Stimulated activated CD8-positive, alpha-beta memory T cell treated with anti-CD3 and anti-CD28 coated beads, Interleukin-12 subunit alpha, Interleukin-12 subunit beta, amount 100 ng/mL, for 4 hours (primary cell): ENCODE results near the gene C5.

Source experiments
- DNase-seq: peaks from one replicate; pipeline ENCODE4 v3.0.0-alpha.2; 2020; ENCODE audit warnings: low read depth

C5 gene

GRCh38 chr9:120909904-120910303 lies 140.2 kb downstream of the C5 start:
- no peak for DNase-seq

GRCh38 chr9:120905315-120906164 lies 144.5 kb downstream of the C5 start:
- DNase-seq: no peak

GRCh38 chr9:120904978-120905301 lies 145.1 kb downstream of the C5 start:
- no peak for DNase-seq

- no peak for DNase-seq
Measured at GRCh38 chr9:120904061-120904977, 145.8 kb downstream of the C5 start.

- no peak for DNase-seq
Measured at GRCh38 chr9:120902569-120903535, 147.2 kb downstream of the C5 start.
